OCI-LY7 (cell line): ENCODE data around the gene TAS2R20.

Experiments
- EZH2phosphoT487 ChIP-seq: fragments of 200-600 bp; sonication (generic); IDR thresholded peaks from 2 replicates; pipeline ENCODE4 v1.6.1; 2018; ENCODE audit warnings: low read depth, borderline replicate concordance, mild to moderate bottlenecking, mixed run types, antibody characterized with exemption, low read length, moderate library complexity, mixed read lengths
- TF ChIP-seq, protein P1 (sequence below): fragments of 200-600 bp; sonication (generic); conservative IDR thresholded peaks from 2 replicates; pipeline ENCODE4 v1.5.1; 2014; ENCODE audit warnings: mild to moderate bottlenecking, antibody characterized with exemption, low read length, moderate library complexity, mixed read lengths

DNA sequence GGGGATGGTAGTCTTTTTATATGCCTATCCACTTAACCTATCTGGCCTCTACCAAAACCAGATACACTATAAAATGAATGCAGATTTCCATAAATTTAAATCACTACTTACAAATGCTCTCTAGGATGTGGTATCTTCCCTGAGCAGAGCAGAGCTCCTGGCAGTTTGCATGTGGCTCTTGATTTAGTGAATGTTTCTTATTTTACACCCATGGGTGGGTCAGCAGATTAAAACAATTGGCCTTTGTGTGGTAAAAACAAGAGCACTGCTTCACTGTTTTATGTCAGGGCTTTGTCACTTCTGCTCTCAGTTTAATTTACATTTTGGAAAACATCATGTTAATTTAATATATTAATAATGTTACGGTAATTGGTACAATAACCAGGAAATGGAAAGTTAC, 18.8 kb upstream of the TAS2R20 start:
- TF ChIP-seq, protein P1, sequence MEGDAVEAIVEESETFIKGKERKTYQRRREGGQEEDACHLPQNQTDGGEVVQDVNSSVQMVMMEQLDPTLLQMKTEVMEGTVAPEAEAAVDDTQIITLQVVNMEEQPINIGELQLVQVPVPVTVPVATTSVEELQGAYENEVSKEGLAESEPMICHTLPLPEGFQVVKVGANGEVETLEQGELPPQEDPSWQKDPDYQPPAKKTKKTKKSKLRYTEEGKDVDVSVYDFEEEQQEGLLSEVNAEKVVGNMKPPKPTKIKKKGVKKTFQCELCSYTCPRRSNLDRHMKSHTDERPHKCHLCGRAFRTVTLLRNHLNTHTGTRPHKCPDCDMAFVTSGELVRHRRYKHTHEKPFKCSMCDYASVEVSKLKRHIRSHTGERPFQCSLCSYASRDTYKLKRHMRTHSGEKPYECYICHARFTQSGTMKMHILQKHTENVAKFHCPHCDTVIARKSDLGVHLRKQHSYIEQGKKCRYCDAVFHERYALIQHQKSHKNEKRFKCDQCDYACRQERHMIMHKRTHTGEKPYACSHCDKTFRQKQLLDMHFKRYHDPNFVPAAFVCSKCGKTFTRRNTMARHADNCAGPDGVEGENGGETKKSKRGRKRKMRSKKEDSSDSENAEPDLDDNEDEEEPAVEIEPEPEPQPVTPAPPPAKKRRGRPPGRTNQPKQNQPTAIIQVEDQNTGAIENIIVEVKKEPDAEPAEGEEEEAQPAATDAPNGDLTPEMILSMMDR = no peak
- TF ChIP-seq EZH2phosphoT487 = no peak
